Spleen (tissue), 7 donors: ENCODE measurements around the gene MEA1.

Experiments used
- CTCF ChIP-seq, 11 experiments: fragments of 200-600 bp in 7 of 11; fragments of 450-650 bp in 4 of 11; sonication (generic) in 4 of 11; IDR thresholded peaks in 8 of 11; conservative IDR thresholded peaks in 3 of 11; 1 replicate in 7 of 11; 2 replicates in 4 of 11; pipeline versions ENCODE4 v1.4.0 to v1.8.0; 2016 to 2021; ENCODE audit warnings: antibody characterized with exemption in 11 of 11, inconsistent platforms in 4 of 11, mild to moderate bottlenecking in 1 of 11
- POLR2A ChIP-seq, 3 donors: fragments of 450-650 bp; IDR thresholded peaks; one replicate each; pipeline ENCODE4 v1.5.1; 2017; ENCODE audit warnings: antibody characterized with exemption in 3 of 3, mild to moderate bottlenecking in 1 of 3
- donor health status: DM: no; HTN: no; CAD: no; lungs with moderate emphysema.
- donor health status: DM: no; HTN: no; CAD: no.
- donor health status: DM: no; HTN: no; CAD: no.

- TF ChIP-seq CTCF (IDR thresholded peaks at IDR 0.05 in 8 of 11, conservative IDR thresholded peaks at IDR 0.05 in 3 of 11), result no peak
- TF ChIP-seq POLR2A (IDR thresholded peaks at IDR 0.05), result no peak
These were observed 12.6 kb upstream of the MEA1 start for GRCh38 chr6:43026365-43026764.
